NB4 (cell line): ENCODE results near the gene GSTM4.

ENCODE experiments used
- DNase-seq: peaks from one replicate; pipeline ENCODE4 v3.0.0; 2010; ENCODE audit warnings: low read depth
- H3K4me3 ChIP-seq: one replicate; pipeline ENCODE4 v1.5.1; 2011; ENCODE audit warnings: mild to moderate bottlenecking, low read depth, low read length, moderate library complexity
- CTCF ChIP-seq: IDR thresholded peaks from one replicate; pipeline ENCODE4 v1.5.1; 2012; ENCODE audit warnings: low read depth, low read length
- MAX ChIP-seq: IDR thresholded peaks from 2 replicates; pipeline ENCODE4 v1.6.1; 2011; ENCODE audit warnings: low read depth, low read length
- MYC ChIP-seq: IDR thresholded peaks from 2 replicates; pipeline ENCODE4 v1.6.1; 2011; ENCODE audit warnings: low read depth, low read length
- POLR2A ChIP-seq: IDR thresholded peaks from 2 replicates; pipeline ENCODE4 v1.6.1; 2011; ENCODE audit warnings: mild to moderate bottlenecking; ENCODE audit not compliant: insufficient read length; ENCODE audit errors: extremely low read depth

The GSTM4 gene

GRCh38 chr1:109624201-109625010 lies 31.5 kb upstream of the GSTM4 start:
- H3K4me3 ChIP-seq: peak overlapping the region; percentile 60
- TF ChIP-seq MYC (no peak), CTCF (no peak), MAX (no peak), POLR2A (no peak)
- peak; percentile 92 for DNase-seq

GRCh38 chr1:109625176-109625575 lies 30.7 kb upstream of the GSTM4 start:
- no peak overlapping the region for H3K4me3 ChIP-seq
- no peak for DNase-seq
- TF ChIP-seq MAX (no peak), POLR2A (no peak), MYC (no peak), CTCF (no peak)

GRCh38 chr1:109625601-109626560 lies 30.0 kb upstream of the GSTM4 start:
- H3K4me3 ChIP-seq: no peak overlapping the region
- TF ChIP-seq CTCF (no peak), MAX (no peak), POLR2A (no peak), MYC (no peak)
- DNase-seq: no peak

- TF ChIP-seq MYC: no peak
- no peak for TF ChIP-seq MAX
- no peak for TF ChIP-seq POLR2A
- TF ChIP-seq CTCF: no peak
- DNase-seq: no peak
- H3K4me3 ChIP-seq: no peak overlapping the region
Measured at GRCh38 chr1:109626682-109627408, 29.1 kb upstream of the GSTM4 start.

GRCh38 chr1:109627692-109628399 lies 28.1 kb upstream of the GSTM4 start:
- no peak overlapping the region for H3K4me3 ChIP-seq
- DNase-seq: no peak
- TF ChIP-seq CTCF (no peak), POLR2A (no peak), MYC (no peak)
